SK-N-SH treated with all-trans-retinoic acid at 6 μM for 48 hours (cell line): ENCODE data around the gene MCRS1.

Source experiments
- ATAC-seq: fragments of 200-7000 bp; cut with Tn5 transposase; 3 replicates; pipeline ENCODE4 v1.9.1; 2020; ENCODE audit warnings: mild to moderate bottlenecking, moderate library complexity
- ARNTL ChIP-seq: fragments of 450-650 bp; formaldehyde crosslinking; IDR thresholded peaks from 2 replicates; pipeline ENCODE4 v1.5.0; 2020; ENCODE audit warnings: low read depth, mild to moderate bottlenecking, moderate library complexity, borderline replicate concordance
- BACH2 ChIP-seq: fragments of 250-450 bp; sonication (Bioruptor Pico); IDR thresholded peaks from 2 replicates; pipeline ENCODE4 v1.9.0; 2021; ENCODE audit warnings: mild to moderate bottlenecking, borderline replicate concordance
- CSDC2 ChIP-seq: fragments of 250-450 bp; sonication (Bioruptor Pico); IDR thresholded peaks from 2 replicates; pipeline ENCODE4 v1.5.0; 2020; ENCODE audit warnings: mild to moderate bottlenecking, moderate library complexity
- ESRRG ChIP-seq: fragments of 250-450 bp; sonication (Bioruptor Pico); IDR thresholded peaks from 2 replicates; pipeline ENCODE4 v1.6.1; 2021; ENCODE audit warnings: mild to moderate bottlenecking
- GLIS3 ChIP-seq: fragments of 250-450 bp; sonication (Bioruptor Pico); IDR thresholded peaks from 2 replicates; pipeline ENCODE4 v1.5.0; 2020; ENCODE audit warnings: mild to moderate bottlenecking, moderate library complexity
- ISL1 ChIP-seq: fragments of 250-450 bp; sonication (Bioruptor Pico); IDR thresholded peaks from 2 replicates; pipeline ENCODE4 v2.1.2; 2022; ENCODE audit warnings: mild to moderate bottlenecking, moderate library complexity
- PPARA ChIP-seq: fragments of 250-450 bp; sonication (Bioruptor Pico); IDR thresholded peaks from 2 replicates; pipeline ENCODE4 v1.5.0; 2020; ENCODE audit warnings: mild to moderate bottlenecking, borderline replicate concordance
- RARB ChIP-seq: fragments of 250-450 bp; sonication (Bioruptor Pico); IDR thresholded peaks from 2 replicates; pipeline ENCODE4 v1.8.0; 2021; ENCODE audit warnings: mild to moderate bottlenecking, moderate library complexity
- SNAI2 ChIP-seq: fragments of 250-450 bp; sonication (Bioruptor Pico); IDR thresholded peaks from 2 replicates; pipeline ENCODE4 v1.5.0; 2020; ENCODE audit warnings: mild to moderate bottlenecking, moderate library complexity
- TCF4 ChIP-seq: fragments of 250-450 bp; sonication (Bioruptor Pico); IDR thresholded peaks from 2 replicates; pipeline ENCODE4 v1.8.0; 2021; ENCODE audit warnings: mild to moderate bottlenecking, moderate library complexity, borderline replicate concordance
- TOX ChIP-seq: fragments of 250-450 bp; sonication (Bioruptor Pico); IDR thresholded peaks from 2 replicates; pipeline ENCODE4 v1.8.0; 2021; ENCODE audit warnings: mild to moderate bottlenecking, moderate library complexity, borderline replicate concordance
- ZC3H10 ChIP-seq: fragments of 250-450 bp; sonication (Bioruptor Pico); IDR thresholded peaks from 2 replicates; pipeline ENCODE4 v1.5.1; 2021; ENCODE audit warnings: mild to moderate bottlenecking, moderate library complexity
- ZFP3 ChIP-seq: fragments of 250-450 bp; sonication (Bioruptor Pico); IDR thresholded peaks from 2 replicates; pipeline ENCODE4 v1.5.0; 2020; ENCODE audit warnings: mild to moderate bottlenecking, moderate library complexity
- ZFP30 ChIP-seq: fragments of 450-650 bp; formaldehyde crosslinking; IDR thresholded peaks from 2 replicates; pipeline ENCODE4 v1.5.0; 2022; ENCODE audit warnings: mild to moderate bottlenecking, moderate library complexity
- ZNF565 ChIP-seq: fragments of 450-650 bp; formaldehyde crosslinking; conservative IDR thresholded peaks from 2 replicates; pipeline ENCODE4 v1.5.0; 2020; ENCODE audit warnings: low read depth, mild to moderate bottlenecking, moderate library complexity
- ZNF70 ChIP-seq: fragments of 450-650 bp; formaldehyde crosslinking; IDR thresholded peaks from 2 replicates; pipeline ENCODE4 v1.5.0; 2020; ENCODE audit warnings: mild to moderate bottlenecking, moderate library complexity
- ZNF8 ChIP-seq: fragments of 450-650 bp; formaldehyde crosslinking; IDR thresholded peaks from 2 replicates; pipeline ENCODE4 v1.5.0; 2020; ENCODE audit warnings: mild to moderate bottlenecking, moderate library complexity
- TF ChIP-seq, protein P1 (sequence below): fragments of 250-450 bp; sonication (Bioruptor Pico); IDR thresholded peaks from 2 replicates; pipeline ENCODE4 v1.8.0; 2020; ENCODE audit warnings: mild to moderate bottlenecking, moderate library complexity, borderline replicate concordance
- TF ChIP-seq, protein P2 (sequence below): fragments of 250-450 bp; sonication (Bioruptor Pico); IDR thresholded peaks from 2 replicates; pipeline ENCODE4 v1.5.0; 2020; ENCODE audit warnings: mild to moderate bottlenecking, moderate library complexity
- TF ChIP-seq, protein P3 (sequence below): fragments of 250-450 bp; sonication (Bioruptor Pico); IDR thresholded peaks from 2 replicates; pipeline ENCODE4 v1.5.1; 2020; ENCODE audit warnings: low read depth, mild to moderate bottlenecking, moderate library complexity
- TF ChIP-seq, protein P4 (sequence below): fragments of 250-450 bp; sonication (Bioruptor Pico); IDR thresholded peaks from 2 replicates; pipeline ENCODE4 v1.8.0; 2021; ENCODE audit warnings: low read depth, mild to moderate bottlenecking, moderate library complexity, borderline replicate concordance

Gene MCRS1

DNA sequence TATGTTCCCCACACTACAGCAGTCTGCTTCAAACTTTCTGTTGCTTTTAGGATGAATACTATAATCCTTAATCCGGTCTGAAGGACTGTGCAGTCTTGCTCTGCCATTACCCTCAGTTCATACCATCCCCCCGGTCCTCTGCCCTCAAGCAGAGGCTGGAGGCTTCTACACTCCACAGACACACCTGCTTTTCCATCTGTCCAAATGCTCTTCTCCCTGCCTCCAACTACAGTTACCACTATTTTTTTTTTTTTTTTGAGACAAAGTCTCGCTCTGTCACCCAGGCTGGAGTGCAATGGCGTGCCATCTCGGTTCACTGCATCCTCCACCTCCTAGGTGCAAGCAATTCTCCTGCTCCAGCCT is 48.4 kb downstream of the MCRS1 start:
- no peak for TF ChIP-seq BACH2 (CRISPR knock-in tag)
- TF ChIP-seq, all 23 proteins: peak for 0
- no peak for ATAC-seq

DNA sequence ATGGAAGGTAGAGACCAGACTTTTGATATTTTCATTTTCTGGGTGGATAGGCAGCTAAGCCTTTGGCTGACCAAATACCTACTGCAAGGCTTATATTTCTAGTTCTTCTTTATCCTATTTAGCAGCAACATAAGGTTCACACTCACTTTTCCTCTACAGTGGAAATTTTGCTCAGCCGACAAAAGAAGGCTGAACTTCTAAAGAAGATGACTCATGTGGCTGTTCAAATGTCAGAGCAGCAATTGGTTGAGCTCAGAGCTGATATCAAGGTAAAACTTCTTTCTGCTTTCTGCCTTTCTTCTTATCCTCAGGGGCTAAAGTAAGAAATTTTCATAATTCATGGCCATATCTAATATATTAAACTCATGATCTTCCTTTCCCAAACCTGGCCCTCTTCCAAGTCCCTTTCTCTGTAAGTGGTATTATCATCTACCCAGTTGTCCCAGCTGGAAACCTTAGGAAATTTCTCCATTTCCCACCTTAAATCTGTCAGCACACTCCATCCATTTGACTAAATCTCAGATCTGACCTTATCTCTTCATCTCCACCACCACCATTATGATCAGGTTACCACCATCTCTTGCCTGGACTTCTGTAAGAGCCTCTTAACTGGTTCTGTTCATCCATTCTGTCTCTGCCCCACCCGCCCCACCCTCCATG is 48.9 kb downstream of the MCRS1 start:
- TF ChIP-seq ZNF565, result no peak
- TF ChIP-seq, protein P1, sequence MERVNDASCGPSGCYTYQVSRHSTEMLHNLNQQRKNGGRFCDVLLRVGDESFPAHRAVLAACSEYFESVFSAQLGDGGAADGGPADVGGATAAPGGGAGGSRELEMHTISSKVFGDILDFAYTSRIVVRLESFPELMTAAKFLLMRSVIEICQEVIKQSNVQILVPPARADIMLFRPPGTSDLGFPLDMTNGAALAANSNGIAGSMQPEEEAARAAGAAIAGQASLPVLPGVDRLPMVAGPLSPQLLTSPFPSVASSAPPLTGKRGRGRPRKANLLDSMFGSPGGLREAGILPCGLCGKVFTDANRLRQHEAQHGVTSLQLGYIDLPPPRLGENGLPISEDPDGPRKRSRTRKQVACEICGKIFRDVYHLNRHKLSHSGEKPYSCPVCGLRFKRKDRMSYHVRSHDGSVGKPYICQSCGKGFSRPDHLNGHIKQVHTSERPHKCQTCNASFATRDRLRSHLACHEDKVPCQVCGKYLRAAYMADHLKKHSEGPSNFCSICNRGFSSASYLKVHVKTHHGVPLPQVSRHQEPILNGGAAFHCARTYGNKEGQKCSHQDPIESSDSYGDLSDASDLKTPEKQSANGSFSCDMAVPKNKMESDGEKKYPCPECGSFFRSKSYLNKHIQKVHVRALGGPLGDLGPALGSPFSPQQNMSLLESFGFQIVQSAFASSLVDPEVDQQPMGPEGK (CRISPR knock-in tag), result no peak
- peak; percentile 57 for ATAC-seq

DNA sequence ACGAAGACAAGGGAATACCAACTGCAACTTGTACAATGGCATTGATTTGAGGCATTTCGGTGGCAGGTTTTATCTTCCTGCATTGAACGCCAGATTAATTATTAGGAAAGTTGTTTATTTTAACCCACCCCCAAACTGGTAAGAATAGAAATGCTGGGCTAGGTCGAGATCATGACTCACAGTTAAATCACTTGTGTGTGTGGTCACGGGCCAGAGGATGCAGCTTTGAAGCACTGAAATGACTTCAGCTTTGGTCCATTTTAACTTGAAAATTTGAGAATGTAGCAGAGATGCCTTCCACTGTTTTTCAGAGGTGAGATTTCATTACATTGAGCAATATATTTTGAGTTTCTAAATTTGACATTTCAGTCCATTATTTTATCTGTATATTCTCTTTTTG is 52.7 kb downstream of the MCRS1 start:
- peak; percentile 69 for ATAC-seq
- TF ChIP-seq, protein P2, sequence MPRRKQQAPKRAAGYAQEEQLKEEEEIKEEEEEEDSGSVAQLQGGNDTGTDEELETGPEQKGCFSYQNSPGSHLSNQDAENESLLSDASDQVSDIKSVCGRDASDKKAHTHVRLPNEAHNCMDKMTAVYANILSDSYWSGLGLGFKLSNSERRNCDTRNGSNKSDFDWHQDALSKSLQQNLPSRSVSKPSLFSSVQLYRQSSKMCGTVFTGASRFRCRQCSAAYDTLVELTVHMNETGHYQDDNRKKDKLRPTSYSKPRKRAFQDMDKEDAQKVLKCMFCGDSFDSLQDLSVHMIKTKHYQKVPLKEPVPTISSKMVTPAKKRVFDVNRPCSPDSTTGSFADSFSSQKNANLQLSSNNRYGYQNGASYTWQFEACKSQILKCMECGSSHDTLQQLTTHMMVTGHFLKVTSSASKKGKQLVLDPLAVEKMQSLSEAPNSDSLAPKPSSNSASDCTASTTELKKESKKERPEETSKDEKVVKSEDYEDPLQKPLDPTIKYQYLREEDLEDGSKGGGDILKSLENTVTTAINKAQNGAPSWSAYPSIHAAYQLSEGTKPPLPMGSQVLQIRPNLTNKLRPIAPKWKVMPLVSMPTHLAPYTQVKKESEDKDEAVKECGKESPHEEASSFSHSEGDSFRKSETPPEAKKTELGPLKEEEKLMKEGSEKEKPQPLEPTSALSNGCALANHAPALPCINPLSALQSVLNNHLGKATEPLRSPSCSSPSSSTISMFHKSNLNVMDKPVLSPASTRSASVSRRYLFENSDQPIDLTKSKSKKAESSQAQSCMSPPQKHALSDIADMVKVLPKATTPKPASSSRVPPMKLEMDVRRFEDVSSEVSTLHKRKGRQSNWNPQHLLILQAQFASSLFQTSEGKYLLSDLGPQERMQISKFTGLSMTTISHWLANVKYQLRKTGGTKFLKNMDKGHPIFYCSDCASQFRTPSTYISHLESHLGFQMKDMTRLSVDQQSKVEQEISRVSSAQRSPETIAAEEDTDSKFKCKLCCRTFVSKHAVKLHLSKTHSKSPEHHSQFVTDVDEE, result no peak
- TF ChIP-seq ARNTL, result no peak
- TF ChIP-seq, protein P3, sequence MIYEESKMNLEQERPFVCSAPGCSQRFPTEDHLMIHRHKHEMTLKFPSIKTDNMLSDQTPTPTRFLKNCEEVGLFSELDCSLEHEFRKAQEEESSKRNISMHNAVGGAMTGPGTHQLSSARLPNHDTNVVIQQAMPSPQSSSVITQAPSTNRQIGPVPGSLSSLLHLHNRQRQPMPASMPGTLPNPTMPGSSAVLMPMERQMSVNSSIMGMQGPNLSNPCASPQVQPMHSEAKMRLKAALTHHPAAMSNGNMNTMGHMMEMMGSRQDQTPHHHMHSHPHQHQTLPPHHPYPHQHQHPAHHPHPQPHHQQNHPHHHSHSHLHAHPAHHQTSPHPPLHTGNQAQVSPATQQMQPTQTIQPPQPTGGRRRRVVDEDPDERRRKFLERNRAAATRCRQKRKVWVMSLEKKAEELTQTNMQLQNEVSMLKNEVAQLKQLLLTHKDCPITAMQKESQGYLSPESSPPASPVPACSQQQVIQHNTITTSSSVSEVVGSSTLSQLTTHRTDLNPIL (CRISPR knock-in tag), result no peak
- no peak for TF ChIP-seq TCF4 (CRISPR knock-in tag)
- TF ChIP-seq BACH2 (CRISPR knock-in tag), result no peak
- no peak for TF ChIP-seq ESRRG (CRISPR knock-in tag)
- no peak for TF ChIP-seq ISL1
- no peak for TF ChIP-seq ZFP30
- no peak for TF ChIP-seq ZNF8 (CRISPR knock-in tag)
- TF ChIP-seq CSDC2 (CRISPR knock-in tag), result no peak
- no peak for TF ChIP-seq ZFP3 (CRISPR knock-in tag)
- TF ChIP-seq TOX (CRISPR knock-in tag), result no peak
- TF ChIP-seq RARB, result no peak
- TF ChIP-seq PPARA, result no peak
- no peak for TF ChIP-seq GLIS3 (CRISPR knock-in tag)
- no peak for TF ChIP-seq ZNF70 (CRISPR knock-in tag)
- TF ChIP-seq SNAI2, result no peak
- TF ChIP-seq, protein P4, sequence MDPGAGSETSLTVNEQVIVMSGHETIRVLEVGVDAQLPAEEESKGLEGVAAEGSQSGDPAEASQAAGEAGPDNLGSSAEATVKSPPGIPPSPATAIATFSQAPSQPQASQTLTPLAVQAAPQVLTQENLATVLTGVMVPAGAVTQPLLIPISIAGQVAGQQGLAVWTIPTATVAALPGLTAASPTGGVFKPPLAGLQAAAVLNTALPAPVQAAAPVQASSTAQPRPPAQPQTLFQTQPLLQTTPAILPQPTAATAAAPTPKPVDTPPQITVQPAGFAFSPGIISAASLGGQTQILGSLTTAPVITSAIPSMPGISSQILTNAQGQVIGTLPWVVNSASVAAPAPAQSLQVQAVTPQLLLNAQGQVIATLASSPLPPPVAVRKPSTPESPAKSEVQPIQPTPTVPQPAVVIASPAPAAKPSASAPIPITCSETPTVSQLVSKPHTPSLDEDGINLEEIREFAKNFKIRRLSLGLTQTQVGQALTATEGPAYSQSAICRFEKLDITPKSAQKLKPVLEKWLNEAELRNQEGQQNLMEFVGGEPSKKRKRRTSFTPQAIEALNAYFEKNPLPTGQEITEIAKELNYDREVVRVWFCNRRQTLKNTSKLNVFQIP (CRISPR knock-in tag), result no peak
- TF ChIP-seq, protein P1 (CRISPR knock-in tag), result no peak

DNA sequence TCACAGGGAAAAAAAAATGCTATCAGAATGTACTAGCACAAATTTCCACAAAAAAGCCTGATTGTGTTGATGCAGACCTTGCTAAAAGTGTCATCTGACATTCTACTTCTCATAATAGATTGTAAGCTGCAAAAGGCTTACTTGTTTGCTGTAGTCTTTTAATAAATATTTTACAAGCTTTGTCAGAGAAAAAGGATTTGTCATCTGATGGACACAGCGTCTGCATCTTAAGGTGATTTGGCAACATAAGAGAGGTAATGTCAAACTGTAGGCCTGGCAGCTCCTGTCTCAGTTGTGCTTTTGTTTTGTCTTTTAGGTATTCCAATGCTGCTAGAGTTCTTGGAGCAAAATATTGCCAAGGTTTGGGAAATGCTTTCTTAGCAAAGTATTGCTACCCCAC is 55.4 kb downstream of the MCRS1 start:
- no peak for ATAC-seq
- TF ChIP-seq, protein P4 (CRISPR knock-in tag), result no peak
- TF ChIP-seq TOX (CRISPR knock-in tag) (no peak), TCF4 (CRISPR knock-in tag) (no peak), ZFP30 (no peak), ZFP3 (CRISPR knock-in tag) (no peak), ZNF70 (CRISPR knock-in tag) (no peak), ISL1 (no peak), ESRRG (CRISPR knock-in tag) (no peak), ARNTL (no peak), GLIS3 (CRISPR knock-in tag) (no peak), ZC3H10 (CRISPR knock-in tag) (no peak)
- TF ChIP-seq, protein P1 (CRISPR knock-in tag), result no peak
- TF ChIP-seq, protein P3 (CRISPR knock-in tag), result no peak
